ENCODE measurements around the gene RASSF1. TPM values are rescaled to one million over a fixed set of nuclear protein-coding genes. Genes with fewer than 3 reads are reported as not detected.

RASSF1 gene
- total RNA-seq, 2 experiments from 2014 or later, result 33.0 to 36.0 TPM

GRCh38 chr3:50297384-50297775 lies 43.3 kb downstream of the RASSF1 start:
- intact Hi-C loops (cut with micrococcal nuclease; ENCODE audit: unreplicated experiment), result loop anchor here (5.0 kb wide), 1 partner anchor 40 kb away; no protein-coding TSS in a partner anchor
- no peaks in the 10 kb centered on the region for H3K79me2 ChIP-seq (ENCODE audit: insufficient read depth, low read depth, low read length)
- H4K20me1 ChIP-seq (ENCODE audit: insufficient read depth, low read length), result no peaks in the 10 kb centered on the region
- no peaks in the 10 kb centered on the region for H3K36me3 ChIP-seq (ENCODE audit: insufficient read depth, low read length)
- H3K27ac ChIP-seq (ENCODE audit: low read depth, low read length, poor library complexity, severe bottlenecking), result no peak overlapping the region
- peak overlapping the region; percentile 91; the same call in 1 of the 2 replicates for H3K4me2 ChIP-seq (ENCODE audit: low read length)
- no peak for DNase-seq (ENCODE audit: low spot score)
- BruUV-seq (replicated peaks), result no TSS peak
- no peak overlapping the region for H3K4me3 ChIP-seq (ENCODE audit: low read depth, low read length, poor library complexity, severe bottlenecking)
- POLR2A ChIA-PET, result no interaction called here
- TF ChIP-seq EZH2phosphoT487 (IDR thresholded peaks at IDR 0.05; ENCODE audit: borderline replicate concordance, low read depth, low read length) (no peak), CTCF (conservative IDR thresholded peaks at IDR 0.05; ENCODE audit: low read length) (no peak)
- H3K4me1 ChIP-seq (ENCODE audit: insufficient read depth, low read length, poor library complexity, severe bottlenecking), result peaks cover 25% of the 10 kb centered on the region
- CTCF ChIA-PET (ENCODE audit: unreplicated experiment), result no interaction called here
- H3K9me3 ChIP-seq (ENCODE audit: low read length), result no peaks in the 10 kb centered on the region
- no peaks in the 10 kb centered on the region for H3K9me2 ChIP-seq (ENCODE audit: insufficient read depth, low read length)
- no peak overlapping the region for H2AFZ ChIP-seq (ENCODE audit: low read length)

- no peak for TF ChIP-seq EZH2phosphoT487 (IDR thresholded peaks at IDR 0.05; ENCODE audit: borderline replicate concordance, low read depth, low read length)
- no peak for TF ChIP-seq CTCF (conservative IDR thresholded peaks at IDR 0.05; ENCODE audit: low read length)
- H2AFZ ChIP-seq (ENCODE audit: low read length), result no peak overlapping the region
- H3K4me1 ChIP-seq (ENCODE audit: insufficient read depth, low read length, poor library complexity, severe bottlenecking), result peaks cover 25% of the 10 kb centered on the region
- CTCF ChIA-PET (ENCODE audit: unreplicated experiment), result interaction anchor here (0.6 kb wide), 1 partner anchor 18 kb away, joined by 3 read pairs; no protein-coding TSS in a partner anchor
- H3K27ac ChIP-seq (ENCODE audit: low read depth, low read length, poor library complexity, severe bottlenecking), result no peak overlapping the region
- intact Hi-C loops (cut with micrococcal nuclease; ENCODE audit: unreplicated experiment), result loop anchor here (5.0 kb wide), 1 partner anchor 40 kb away; no protein-coding TSS in a partner anchor
- no peaks in the 10 kb centered on the region for H3K9me2 ChIP-seq (ENCODE audit: insufficient read depth, low read length)
- H4K20me1 ChIP-seq (ENCODE audit: insufficient read depth, low read length), result no peaks in the 10 kb centered on the region
- peaks cover 3% of the 10 kb centered on the region for H3K79me2 ChIP-seq (ENCODE audit: insufficient read depth, low read depth, low read length)
- H3K4me2 ChIP-seq (ENCODE audit: low read length), result no peak overlapping the region
- no peaks in the 10 kb centered on the region for H3K36me3 ChIP-seq (ENCODE audit: insufficient read depth, low read length)
- no peak for DNase-seq (ENCODE audit: low spot score)
- H3K9me3 ChIP-seq (ENCODE audit: low read length), result no peaks in the 10 kb centered on the region
- no TSS peak for BruUV-seq (replicated peaks)
- H3K4me3 ChIP-seq (ENCODE audit: low read depth, low read length, poor library complexity, severe bottlenecking), result no peak overlapping the region
- POLR2A ChIA-PET, result no interaction called here
Observed at GRCh38 chr3:50296721-50297383, 43.8 kb downstream of the RASSF1 start.
